NT2/D1 (cell line): Measurements from ENCODE around the gene CPED1.

Experiments used
- DNase-seq: peaks from one replicate; pipeline ENCODE4 v3.0.0-alpha.2; 2011; ENCODE audit warnings: low read depth, low spot score
- H3K27me3 ChIP-seq: 2 replicates; pipeline ENCODE4 v1.6.0; 2011; ENCODE audit warnings: mild to moderate bottlenecking; ENCODE audit not compliant: insufficient read length, insufficient read depth
- H3K36me3 ChIP-seq: 2 replicates; pipeline ENCODE4 v1.6.1; 2011; ENCODE audit warnings: mild to moderate bottlenecking, low read length, mixed read lengths; ENCODE audit not compliant: insufficient read depth, insufficient read length
- H3K4me1 ChIP-seq: 2 replicates; pipeline ENCODE4 v1.5.1; 2011; ENCODE audit not compliant: insufficient read depth, insufficient read length
- H3K4me3 ChIP-seq: 2 replicates; pipeline ENCODE4 v1.5.1; 2011; ENCODE audit warnings: low read depth; ENCODE audit not compliant: insufficient read length
- H3K9ac ChIP-seq: 2 replicates; pipeline ENCODE4 v1.6.0; 2011; ENCODE audit warnings: low read depth; ENCODE audit not compliant: insufficient read length
- H3K9me3 ChIP-seq: 2 replicates; pipeline ENCODE4 v1.5.1; 2011; ENCODE audit warnings: mild to moderate bottlenecking, low read length; ENCODE audit not compliant: insufficient read depth
- SUZ12 ChIP-seq: IDR thresholded peaks from 2 replicates; pipeline ENCODE4 v1.6.1; 2011; ENCODE audit not compliant: insufficient read length, insufficient read depth; ENCODE audit errors: extremely low read depth
- YY1 ChIP-seq: IDR thresholded peaks from 2 replicates; pipeline ENCODE4 v1.6.1; 2011; ENCODE audit not compliant: insufficient read length, insufficient read depth
- ZNF274 ChIP-seq: IDR thresholded peaks from 2 replicates; pipeline ENCODE4 v1.6.1; 2011; ENCODE audit warnings: mild to moderate bottlenecking, low read depth, low read length

The CPED1 gene

DNA sequence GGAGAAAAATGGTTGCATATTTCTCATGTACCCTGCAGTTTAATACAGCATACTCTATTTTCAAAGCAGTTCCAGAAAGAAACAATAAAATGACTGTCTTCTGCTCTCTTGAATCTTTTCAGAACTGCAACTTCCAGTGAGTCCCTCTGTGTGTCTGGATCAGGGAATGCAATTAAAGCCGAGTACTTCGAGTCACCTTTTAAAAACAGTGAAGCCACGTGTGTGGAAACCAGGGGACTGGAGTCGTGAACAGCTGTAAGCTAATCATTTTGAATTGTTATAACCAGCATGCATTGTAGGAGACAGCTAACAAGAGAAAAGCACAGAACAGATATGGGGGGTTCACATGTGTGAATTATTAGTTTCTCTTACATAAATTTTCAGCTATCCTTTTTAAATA, 109.1 kb downstream of the CPED1 start:
- no peaks in the 10 kb centered on the region for H3K36me3 ChIP-seq
- H3K9me3 ChIP-seq = no peaks in the 10 kb centered on the region
- no peak overlapping the region for H3K4me3 ChIP-seq
- TF ChIP-seq SUZ12 = no peak
- no peak for TF ChIP-seq YY1
- TF ChIP-seq ZNF274 = no peak
- H3K27me3 ChIP-seq = no peaks in the 10 kb centered on the region
- DNase-seq = no peak
- no peaks in the 10 kb centered on the region for H3K4me1 ChIP-seq
- H3K9ac ChIP-seq = no peak overlapping the region

DNA sequence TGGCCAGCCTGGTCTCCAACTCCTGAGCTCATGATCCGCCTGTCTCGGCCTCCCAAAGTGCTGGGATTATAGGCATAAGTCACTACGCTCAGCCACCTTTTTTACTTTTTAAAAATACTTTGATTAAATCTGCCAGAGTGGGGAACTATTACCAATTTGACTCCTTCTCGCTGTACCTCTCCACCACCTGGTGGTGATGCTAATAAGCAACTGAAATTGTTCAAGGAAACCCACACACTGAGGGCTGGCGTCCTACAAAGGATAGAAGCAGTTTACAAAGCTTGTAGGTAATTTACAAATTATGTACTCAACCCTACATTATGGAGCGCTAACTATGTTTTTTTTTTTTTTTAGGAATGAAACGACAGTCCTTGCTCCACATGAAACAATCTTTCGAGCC, 111.1 kb downstream of the CPED1 start:
- Histone ChIP-seq H3K4me3 (no peak overlapping the region), H3K9ac (no peak overlapping the region), H3K27me3 (no peaks in the 10 kb centered on the region), H3K36me3 (no peaks in the 10 kb centered on the region), H3K9me3 (no peaks in the 10 kb centered on the region), H3K4me1 (no peaks in the 10 kb centered on the region)
- DNase-seq = no peak
- TF ChIP-seq SUZ12 = no peak

DNA sequence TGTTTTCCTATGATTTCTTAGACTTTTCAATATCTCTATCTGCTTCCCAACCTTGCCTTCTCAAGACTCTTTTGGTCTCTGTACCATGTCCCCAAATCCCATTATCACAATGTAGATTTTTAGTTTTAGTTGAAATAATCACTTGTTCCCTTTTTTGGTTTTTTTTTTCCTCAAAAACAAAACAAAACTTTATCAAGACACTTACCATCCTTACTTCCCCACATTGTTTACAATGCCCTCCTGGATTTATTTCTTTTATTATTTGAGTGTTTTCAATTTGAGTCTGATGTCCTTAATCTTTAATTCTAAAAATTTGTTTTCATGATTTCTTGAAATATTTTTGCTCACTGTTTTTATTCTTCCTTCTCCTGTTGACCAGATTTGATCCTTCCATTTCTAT, 112.6 kb downstream of the CPED1 start:
- Histone ChIP-seq H3K27me3 (no peaks in the 10 kb centered on the region), H3K4me3 (no peak overlapping the region), H3K36me3 (no peaks in the 10 kb centered on the region), H3K9ac (no peak overlapping the region), H3K4me1 (no peaks in the 10 kb centered on the region), H3K9me3 (no peaks in the 10 kb centered on the region)
- TF ChIP-seq ZNF274 (no peak), SUZ12 (no peak)
- DNase-seq = no peak

DNA sequence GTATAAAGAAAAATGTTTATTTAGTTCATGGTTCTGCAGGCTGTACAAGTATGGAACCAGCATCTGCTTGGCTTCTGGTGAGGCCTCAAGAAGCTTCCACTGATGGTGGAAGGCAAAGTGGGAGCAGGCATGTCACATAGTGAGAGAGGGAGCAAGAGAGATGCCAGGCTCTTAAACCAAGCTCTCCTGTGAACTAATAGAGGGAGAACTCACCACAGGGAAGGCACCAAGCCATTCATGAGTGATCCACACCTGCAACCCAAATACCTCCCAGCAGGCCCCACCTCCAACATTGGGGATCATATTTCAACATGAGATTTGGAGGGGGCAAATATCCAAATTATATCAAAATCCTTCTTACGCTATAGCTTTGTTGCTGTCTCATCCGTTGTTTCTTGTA, 113.1 kb downstream of the CPED1 start:
- Histone ChIP-seq H3K9me3 (no peaks in the 10 kb centered on the region), H3K4me1 (no peaks in the 10 kb centered on the region), H3K9ac (no peak overlapping the region), H3K4me3 (no peak overlapping the region), H3K27me3 (no peaks in the 10 kb centered on the region), H3K36me3 (no peaks in the 10 kb centered on the region)
- no peak for DNase-seq
- TF ChIP-seq YY1 = no peak
- no peak for TF ChIP-seq SUZ12
- TF ChIP-seq ZNF274 = no peak

DNA sequence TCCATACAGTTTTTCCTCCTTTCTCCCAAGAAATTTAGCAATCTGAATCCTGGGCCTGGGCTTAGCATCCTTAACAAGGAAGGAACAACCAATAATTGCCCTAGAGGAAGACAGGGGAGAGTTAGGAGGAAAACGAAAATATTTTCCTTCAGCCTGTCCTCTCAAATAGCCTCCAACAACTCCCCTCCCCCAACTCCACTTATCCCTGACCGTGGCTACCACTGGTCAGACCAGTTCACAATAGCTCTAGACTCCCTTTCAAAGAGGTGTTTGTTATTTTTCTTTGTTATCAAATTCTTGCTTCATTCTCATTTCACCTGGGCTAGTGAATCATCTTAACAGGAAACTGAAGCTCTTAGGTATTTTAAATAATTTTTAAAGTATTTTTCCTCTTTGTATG, 114.1 kb downstream of the CPED1 start:
- TF ChIP-seq YY1 = no peak
- no peak for TF ChIP-seq ZNF274
- no peak for TF ChIP-seq SUZ12
- Histone ChIP-seq H3K4me3 (no peak overlapping the region), H3K9me3 (no peaks in the 10 kb centered on the region), H3K4me1 (no peaks in the 10 kb centered on the region), H3K9ac (no peak overlapping the region), H3K36me3 (no peaks in the 10 kb centered on the region), H3K27me3 (no peaks in the 10 kb centered on the region)
- DNase-seq = no peak

DNA sequence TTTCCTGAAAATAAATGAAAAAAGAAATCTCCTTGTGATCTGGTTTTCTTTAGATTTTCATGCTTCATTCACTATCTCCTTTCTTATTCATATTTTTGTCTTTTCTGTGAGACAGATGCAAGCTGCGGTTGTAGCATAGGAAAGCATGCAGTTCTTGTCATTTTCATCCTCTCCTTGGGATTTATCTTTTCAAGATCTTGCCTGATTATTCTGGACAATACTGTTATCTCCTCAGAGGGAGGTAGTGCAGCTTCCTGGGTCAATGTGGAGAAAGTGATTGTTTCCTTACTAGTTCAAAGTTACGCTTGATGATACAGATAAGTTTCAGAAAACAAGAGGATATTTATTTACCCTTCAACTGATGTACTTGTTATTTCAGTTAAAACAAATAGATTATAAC, 114.6 kb downstream of the CPED1 start:
- Histone ChIP-seq H3K9me3 (no peaks in the 10 kb centered on the region), H3K9ac (no peak overlapping the region), H3K27me3 (no peaks in the 10 kb centered on the region), H3K4me1 (no peaks in the 10 kb centered on the region), H3K4me3 (no peak overlapping the region), H3K36me3 (no peaks in the 10 kb centered on the region)
- no peak for DNase-seq
- TF ChIP-seq ZNF274 = no peak
- no peak for TF ChIP-seq YY1
- TF ChIP-seq SUZ12 = no peak

DNA sequence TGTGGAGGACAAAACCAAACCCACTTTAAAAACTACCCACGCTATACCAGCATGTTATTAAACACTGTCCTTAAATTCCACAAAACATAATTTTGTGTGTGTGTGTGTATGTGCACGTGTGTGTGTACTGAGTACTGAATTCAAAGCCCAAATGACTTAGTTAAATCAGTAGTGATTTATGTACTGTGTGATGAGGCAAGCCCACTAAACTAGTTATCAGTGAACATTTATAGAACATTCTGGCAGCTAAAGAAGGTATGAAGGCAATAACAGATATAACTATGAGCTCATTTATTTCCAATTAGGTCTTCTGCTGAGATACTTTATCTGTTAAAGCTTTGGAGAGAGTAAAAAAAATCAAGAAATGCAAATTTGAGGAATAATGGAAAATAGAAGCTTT, 115.1 kb downstream of the CPED1 start:
- Histone ChIP-seq H3K4me1 (no peaks in the 10 kb centered on the region), H3K9ac (no peak overlapping the region), H3K9me3 (no peaks in the 10 kb centered on the region), H3K27me3 (no peaks in the 10 kb centered on the region), H3K4me3 (no peak overlapping the region), H3K36me3 (no peaks in the 10 kb centered on the region)
- no peak for DNase-seq
- TF ChIP-seq SUZ12 (no peak), ZNF274 (no peak)

DNA sequence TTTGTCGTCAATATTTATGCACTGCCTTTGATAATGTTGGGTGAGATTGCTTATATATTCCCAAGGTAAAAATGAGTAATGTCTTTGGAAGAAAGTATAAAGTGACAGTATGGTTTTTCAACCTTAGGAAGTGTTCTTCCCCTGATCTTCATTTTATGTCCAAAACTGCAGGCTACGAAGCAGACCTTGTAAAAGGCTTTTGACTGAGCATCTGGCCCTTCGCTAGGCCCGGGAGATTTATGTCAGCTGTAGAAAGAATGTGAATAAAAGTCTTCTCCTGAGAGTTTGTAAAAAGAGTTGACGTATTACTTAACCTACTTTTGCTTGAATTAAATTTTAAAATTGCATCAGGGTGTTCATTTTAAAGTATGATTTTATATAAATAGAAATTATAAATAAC, 116.8 kb downstream of the CPED1 start:
- Histone ChIP-seq H3K4me3 (no peak overlapping the region), H3K27me3 (no peaks in the 10 kb centered on the region), H3K9ac (no peak overlapping the region), H3K36me3 (no peaks in the 10 kb centered on the region), H3K9me3 (no peaks in the 10 kb centered on the region), H3K4me1 (no peaks in the 10 kb centered on the region)
- TF ChIP-seq ZNF274 (no peak), YY1 (no peak), SUZ12 (no peak)
- no peak for DNase-seq
